H9 (cell line): Measurements from ENCODE around the gene PTPRH. TPM values are rescaled to one million over a fixed set of nuclear protein-coding genes. Genes with fewer than 3 reads are reported as not detected.

Experiments used
- DNase-seq: peaks from one replicate; pipeline ENCODE4 v3.0.0-alpha.2; 2017
- H2AFZ ChIP-seq: one replicate; pipeline ENCODE4 v1.6.1; 2013; ENCODE audit warnings: mild to moderate bottlenecking, low read length, control low read depth, moderate library complexity
- H2AK5ac ChIP-seq: 2 replicates; pipeline ENCODE4 v1.6.1; 2013; ENCODE audit warnings: low read length, control low read depth, mixed read lengths; ENCODE audit not compliant: insufficient read length
- H2BK120ac ChIP-seq: one replicate; pipeline ENCODE4 v1.6.1; 2013; ENCODE audit warnings: low read depth, mild to moderate bottlenecking, low read length, control low read depth, inconsistent platforms; ENCODE audit not compliant: poor library complexity, severe bottlenecking
- H2BK12ac ChIP-seq: 2 replicates; pipeline ENCODE4 v1.6.1; 2013; ENCODE audit warnings: low read length, control low read depth, mixed read lengths, low read depth; ENCODE audit not compliant: insufficient read length
- H2BK15ac ChIP-seq: 2 replicates; pipeline ENCODE4 v1.6.1; 2013; ENCODE audit warnings: low read depth, low read length, control low read depth
- H2BK20ac ChIP-seq: one replicate; pipeline ENCODE4 v1.6.1; 2013; ENCODE audit warnings: low read depth, mild to moderate bottlenecking, low read length, control low read depth, inconsistent platforms; ENCODE audit not compliant: poor library complexity, severe bottlenecking
- H2BK5ac ChIP-seq: 2 replicates; pipeline ENCODE4 v1.6.1; 2013; ENCODE audit warnings: low read length, control low read depth, mixed read lengths; ENCODE audit not compliant: insufficient read length
- H3K14ac ChIP-seq: 2 replicates; pipeline ENCODE4 v1.6.1; 2013; ENCODE audit warnings: low read length, control low read depth; ENCODE audit not compliant: insufficient read depth
- H3K18ac ChIP-seq: 2 replicates; pipeline ENCODE4 v1.6.1; 2013; ENCODE audit warnings: low read depth, mild to moderate bottlenecking, mixed read lengths, low read length, control low read depth; ENCODE audit not compliant: insufficient read length
- H3K23ac ChIP-seq: 2 replicates; pipeline ENCODE4 v1.6.1; 2013; ENCODE audit warnings: low read length, control low read depth, mixed read lengths, low read depth; ENCODE audit not compliant: insufficient read length
- H3K23me2 ChIP-seq: 2 replicates; pipeline ENCODE4 v1.6.1; 2013; ENCODE audit warnings: low read depth, mild to moderate bottlenecking, mixed read lengths, low read length, control low read depth; ENCODE audit not compliant: insufficient read length, poor library complexity, severe bottlenecking
- H3K27ac ChIP-seq: 2 replicates; pipeline ENCODE4 v1.5.1; 2013; ENCODE audit warnings: low read length, control low read depth, mixed read lengths, low read depth; ENCODE audit not compliant: insufficient read length
- H3K27me3 ChIP-seq: 2 replicates; pipeline ENCODE4 v1.6.1; 2013; ENCODE audit warnings: low read length, control low read depth, inconsistent platforms; ENCODE audit not compliant: insufficient read depth
- H3K4ac ChIP-seq: 2 replicates; pipeline ENCODE4 v1.6.1; 2013; ENCODE audit warnings: low read depth, mild to moderate bottlenecking, control low read depth, inconsistent platforms, low read length, moderate library complexity
- H3K4me1 ChIP-seq: 2 replicates; pipeline ENCODE4 v1.6.1; 2013; ENCODE audit warnings: low read length, control low read depth, inconsistent platforms; ENCODE audit not compliant: insufficient read depth
- H3K4me2 ChIP-seq: 2 replicates; pipeline ENCODE4 v1.6.1; 2013; ENCODE audit warnings: low read length, control low read depth, mixed read lengths; ENCODE audit not compliant: insufficient read length, insufficient read depth
- H3K56ac ChIP-seq: 2 replicates; pipeline ENCODE4 v1.6.1; 2013; ENCODE audit warnings: low read depth, mild to moderate bottlenecking, mixed read lengths, low read length, control low read depth; ENCODE audit not compliant: insufficient read length
- H3K79me1 ChIP-seq: 2 replicates; pipeline ENCODE4 v1.6.1; 2013; ENCODE audit warnings: low read depth, mild to moderate bottlenecking, moderate library complexity, low read length, control low read depth, inconsistent platforms; ENCODE audit not compliant: insufficient read depth, poor library complexity, severe bottlenecking
- H3K79me2 ChIP-seq: 2 replicates; pipeline ENCODE4 v1.6.1; 2013; ENCODE audit warnings: low read length, control low read depth, inconsistent platforms; ENCODE audit not compliant: insufficient read depth
- H3K9ac ChIP-seq: 2 replicates; pipeline ENCODE4 v1.6.1; 2013; ENCODE audit warnings: low read length, control low read depth, mixed read lengths; ENCODE audit not compliant: insufficient read length; ENCODE audit errors: extremely low read depth
- H3K9me3 ChIP-seq: one replicate; pipeline ENCODE4 v1.6.1; 2013; ENCODE audit warnings: low read depth, low read length, inconsistent platforms; ENCODE audit not compliant: control insufficient read depth
- H3T11ph ChIP-seq: one replicate; pipeline ENCODE4 v1.6.1; 2013; ENCODE audit warnings: mild to moderate bottlenecking, low read length, control low read depth, inconsistent platforms
- H4K20me1 ChIP-seq: one replicate; pipeline ENCODE4 v1.6.1; 2013; ENCODE audit not compliant: control insufficient read depth, insufficient read length, insufficient read depth
- H4K5ac ChIP-seq: 2 replicates; pipeline ENCODE4 v1.6.1; 2013; ENCODE audit warnings: low read depth, mild to moderate bottlenecking, mixed read lengths, low read length, control low read depth; ENCODE audit not compliant: insufficient read length
- H4K8ac ChIP-seq: replicated peaks from 2 replicates; pipeline ENCODE4 v1.6.1; 2013; ENCODE audit warnings: low read length, control low read depth, mixed read lengths, low read depth; ENCODE audit not compliant: insufficient read length
- H4K91ac ChIP-seq: 2 replicates; pipeline ENCODE4 v1.6.1; 2013; ENCODE audit warnings: low read depth, mild to moderate bottlenecking, moderate library complexity, mixed read lengths, low read length, control low read depth; ENCODE audit not compliant: insufficient read length
- H3K27ac Mint-ChIP-seq, 3 experiments: 2 replicates in 2 of 3; 3 replicates in 1 of 3; pipeline ENCODE4 v1.8.0; 2020 to 2021; ENCODE audit warnings: mixed read lengths in 3 of 3, mild to moderate bottlenecking in 1 of 3, moderate library complexity in 1 of 3
- H3K27me3 Mint-ChIP-seq: 2 replicates; pipeline ENCODE4 v1.8.0; 2021; ENCODE audit warnings: low read depth, mild to moderate bottlenecking, moderate library complexity, mixed read lengths
- H3K36me3 Mint-ChIP-seq, 3 experiments: 2 replicates in 2 of 3; 3 replicates in 1 of 3; pipeline ENCODE4 v1.8.0; 2020 to 2021; ENCODE audit warnings: low read depth in 3 of 3, mixed read lengths in 3 of 3; ENCODE audit not compliant: insufficient read depth in 1 of 3
- H3K4me1 Mint-ChIP-seq, 2 experiments: 2 replicates each; pipeline ENCODE4 v1.8.0; 2020; ENCODE audit warnings: mixed read lengths in 2 of 2
- H3K4me3 Mint-ChIP-seq, 2 experiments: 2 replicates in 1 of 2; 3 replicates in 1 of 2; pipeline ENCODE4 v1.8.0; 2020 to 2021; ENCODE audit warnings: mild to moderate bottlenecking in 2 of 2, mixed read lengths in 2 of 2, moderate library complexity in 1 of 2
- H3K9me3 Mint-ChIP-seq, 2 experiments: 2 replicates in 1 of 2; 3 replicates in 1 of 2; pipeline ENCODE4 v1.8.0; 2020; ENCODE audit warnings: mild to moderate bottlenecking in 2 of 2, mixed read lengths in 2 of 2, moderate library complexity in 1 of 2
- CTCF ChIP-seq: fragments of 200-600 bp; sonication (generic); conservative IDR thresholded peaks from 3 replicates; pipeline ENCODE4 v1.8.0; 2021; ENCODE audit warnings: antibody characterized with exemption, mild to moderate bottlenecking
- WGBS: extraction: QIAGEN DNeasy Blood & Tissue Kit; methylation state at CpG from one replicate; pipeline ENCODE4 v1.1.7; 2013; ENCODE audit warnings: missing lambda C conversion rate, low lambda C conversion rate, mixed read lengths; ENCODE audit not compliant: insufficient read length; ENCODE audit errors: extremely low coverage; 5-methylcytosine and 5-hydroxymethylcytosine counted together
- total RNA-seq: library from RNA; stranded (reverse); gene quantifications from 2 replicates; pipeline ENCODE4 v1.2.1, GENCODE V29; 2021

PTPRH gene
- total RNA-seq, 1 experiment from 2014 or later, result 0.24 TPM

- Histone ChIP-seq H4K91ac (no peak overlapping the region), H2BK15ac (no peak overlapping the region), H2BK12ac (no peak overlapping the region), H3K4ac (no peak overlapping the region), H3K79me2 (no peaks in the 10 kb centered on the region), H3K4me2 (no peak overlapping the region), H3K23ac (no peak overlapping the region), H3K18ac (no peak overlapping the region), H4K5ac (no peak overlapping the region), H3T11ph (no peak overlapping the region), H4K20me1 (peaks cover 2% of the 10 kb centered on the region), H2AK5ac (no peak overlapping the region), H2AFZ (no peak overlapping the region), H3K79me1 (no peaks in the 10 kb centered on the region), H4K8ac (no peak overlapping the region), H2BK120ac (no peak overlapping the region), H3K27me3 (no peaks in the 10 kb centered on the region), H3K4me1 (no peaks in the 10 kb centered on the region), H3K9ac (no peak overlapping the region), H3K9me3 (no peaks in the 10 kb centered on the region), H3K14ac (no peak overlapping the region), H3K56ac (no peak overlapping the region), H3K27ac (no peak overlapping the region), H2BK5ac (no peak overlapping the region), H3K23me2 (peaks cover 3% of the 10 kb centered on the region), H2BK20ac (no peak overlapping the region)
- H3K9me3 Mint-ChIP-seq, result peaks cover 24 to 46% of the 10 kb centered on the region in 2 experiments
- no peak for DNase-seq
- peaks cover 45% of the 10 kb centered on the region for H3K27me3 Mint-ChIP-seq
- H3K4me3 Mint-ChIP-seq, result no peak overlapping the region
- H3K36me3 Mint-ChIP-seq, result peaks cover 0 to 9% (median 6%) of the 10 kb centered on the region in 3 experiments; a peak in 5 of 7 replicates
- no peak overlapping the region for H3K27ac Mint-ChIP-seq
- no peak for TF ChIP-seq CTCF
- H3K4me1 Mint-ChIP-seq, result peaks cover 11 to 13% of the 10 kb centered on the region in 2 experiments
- WGBS, result no CpG with 5 or more reads among the region's 7 CpGs
Observed at GRCh38 chr19:55213547-55213946, 4.2 kb upstream of the PTPRH start.
